Nephron progenitor cell (in vitro differentiated cells): Measurements from ENCODE around the gene TRIM3.

Experiments used
- DNase-seq: peaks from one replicate; pipeline ENCODE4 v3.0.0; 2021
- H3K27ac Mint-ChIP-seq: 2 replicates; pipeline ENCODE4 v1.8.0; 2021; ENCODE audit warnings: mild to moderate bottlenecking, moderate library complexity, mixed read lengths
- H3K27me3 Mint-ChIP-seq: 2 replicates; pipeline ENCODE4 v1.8.0; 2021; ENCODE audit warnings: mild to moderate bottlenecking, low read depth, mixed read lengths; ENCODE audit not compliant: poor library complexity
- H3K36me3 Mint-ChIP-seq: 2 replicates; pipeline ENCODE4 v1.8.0; 2021; ENCODE audit warnings: low read depth, mixed read lengths
- H3K4me1 Mint-ChIP-seq: 2 replicates; pipeline ENCODE4 v1.8.0; 2021; ENCODE audit warnings: mixed read lengths
- H3K4me3 Mint-ChIP-seq: 2 replicates; pipeline ENCODE4 v1.8.0; 2021; ENCODE audit warnings: mild to moderate bottlenecking, moderate library complexity, mixed read lengths
- H3K9me3 Mint-ChIP-seq: 2 replicates; pipeline ENCODE4 v1.8.0; 2021; ENCODE audit warnings: mild to moderate bottlenecking, moderate library complexity, mixed read lengths
- TF ChIP-seq, protein P1 (sequence below): fragments of 200-600 bp; sonication (generic); IDR thresholded peaks from 2 replicates; pipeline ENCODE4 v1.5.0; 2021; ENCODE audit warnings: antibody characterized with exemption

The TRIM3 gene

GRCh38 chr11:6405846-6406245 lies 67.9 kb downstream of the TRIM3 start:
- DNase-seq = no peak
- TF ChIP-seq, protein P1, sequence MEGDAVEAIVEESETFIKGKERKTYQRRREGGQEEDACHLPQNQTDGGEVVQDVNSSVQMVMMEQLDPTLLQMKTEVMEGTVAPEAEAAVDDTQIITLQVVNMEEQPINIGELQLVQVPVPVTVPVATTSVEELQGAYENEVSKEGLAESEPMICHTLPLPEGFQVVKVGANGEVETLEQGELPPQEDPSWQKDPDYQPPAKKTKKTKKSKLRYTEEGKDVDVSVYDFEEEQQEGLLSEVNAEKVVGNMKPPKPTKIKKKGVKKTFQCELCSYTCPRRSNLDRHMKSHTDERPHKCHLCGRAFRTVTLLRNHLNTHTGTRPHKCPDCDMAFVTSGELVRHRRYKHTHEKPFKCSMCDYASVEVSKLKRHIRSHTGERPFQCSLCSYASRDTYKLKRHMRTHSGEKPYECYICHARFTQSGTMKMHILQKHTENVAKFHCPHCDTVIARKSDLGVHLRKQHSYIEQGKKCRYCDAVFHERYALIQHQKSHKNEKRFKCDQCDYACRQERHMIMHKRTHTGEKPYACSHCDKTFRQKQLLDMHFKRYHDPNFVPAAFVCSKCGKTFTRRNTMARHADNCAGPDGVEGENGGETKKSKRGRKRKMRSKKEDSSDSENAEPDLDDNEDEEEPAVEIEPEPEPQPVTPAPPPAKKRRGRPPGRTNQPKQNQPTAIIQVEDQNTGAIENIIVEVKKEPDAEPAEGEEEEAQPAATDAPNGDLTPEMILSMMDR = no peak
- peaks cover 35% of the 10 kb centered on the region for H3K36me3 Mint-ChIP-seq
- peaks cover 34% of the 10 kb centered on the region for H3K4me1 Mint-ChIP-seq
- H3K27ac Mint-ChIP-seq = no peak overlapping the region
- no peak overlapping the region for H3K4me3 Mint-ChIP-seq
- peaks cover 3% of the 10 kb centered on the region for H3K27me3 Mint-ChIP-seq
- no peaks in the 10 kb centered on the region for H3K9me3 Mint-ChIP-seq

DNA sequence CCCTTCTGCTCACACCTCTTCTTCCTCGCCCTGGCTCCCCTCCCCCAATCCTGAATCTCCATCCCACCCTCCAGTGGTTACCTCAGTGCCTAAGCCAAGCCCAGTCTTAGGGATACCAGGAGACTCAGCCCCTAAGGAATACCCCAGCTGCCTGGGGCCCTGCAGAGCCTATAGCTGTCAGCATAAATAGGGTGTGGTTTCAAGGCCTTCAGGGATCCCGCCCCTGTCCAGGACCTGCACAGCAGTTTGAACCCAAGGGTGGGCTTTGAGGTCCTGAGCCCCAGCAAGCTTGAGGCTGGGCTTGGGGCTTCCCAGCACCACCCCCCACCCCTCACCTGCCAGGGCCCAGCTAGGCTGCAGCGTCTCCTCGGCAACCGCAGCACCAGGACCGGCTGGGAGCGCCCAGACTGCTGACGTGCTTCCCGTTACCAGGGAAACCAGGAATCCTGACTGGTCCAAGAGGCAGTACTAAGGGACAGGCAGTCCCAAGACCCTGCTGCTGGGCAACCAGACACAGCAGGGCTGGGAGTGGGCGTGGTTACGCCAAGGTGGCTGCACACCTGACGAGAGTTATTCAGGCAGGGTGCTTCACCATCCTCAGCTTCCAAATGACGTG lies 68.6 kb downstream of the TRIM3 start:
- no peak overlapping the region for H3K4me3 Mint-ChIP-seq
- H3K4me1 Mint-ChIP-seq = peaks cover 34% of the 10 kb centered on the region
- peaks cover 39% of the 10 kb centered on the region for H3K36me3 Mint-ChIP-seq
- H3K9me3 Mint-ChIP-seq = no peaks in the 10 kb centered on the region
- DNase-seq = peak; percentile 53
- no peak overlapping the region for H3K27ac Mint-ChIP-seq
- H3K27me3 Mint-ChIP-seq = peaks cover 3% of the 10 kb centered on the region
- TF ChIP-seq, protein P1 = no peak

- peaks cover 3% of the 10 kb centered on the region for H3K27me3 Mint-ChIP-seq
- H3K9me3 Mint-ChIP-seq = no peaks in the 10 kb centered on the region
- DNase-seq = no peak
- TF ChIP-seq, protein P1 = no peak
- peaks cover 34% of the 10 kb centered on the region for H3K4me1 Mint-ChIP-seq
- no peak overlapping the region for H3K4me3 Mint-ChIP-seq
- H3K27ac Mint-ChIP-seq = no peak overlapping the region
- H3K36me3 Mint-ChIP-seq = peaks cover 39% of the 10 kb centered on the region
These were observed 69.2 kb downstream of the TRIM3 start for GRCh38 chr11:6404342-6405051.

DNA sequence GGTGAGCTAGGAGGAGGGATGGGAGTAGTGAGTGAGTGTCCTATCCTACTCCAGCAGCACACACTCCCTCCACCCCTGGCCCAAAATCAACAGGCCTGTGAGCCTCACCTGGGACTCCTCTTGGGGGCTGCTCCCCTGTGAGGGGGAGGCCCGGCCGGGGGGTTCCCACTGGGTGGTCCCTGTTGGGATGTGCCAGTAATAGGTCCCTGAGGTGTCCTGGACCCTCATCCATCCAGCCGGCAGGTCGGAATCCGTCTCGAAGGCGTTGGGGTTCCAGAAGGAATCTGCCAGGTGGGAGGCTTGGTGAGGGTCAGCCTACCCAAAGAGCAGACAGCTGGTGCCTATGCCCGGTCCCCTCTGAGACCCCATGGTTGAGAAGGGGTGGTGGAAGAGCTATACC lies 70.2 kb downstream of the TRIM3 start:
- H3K27me3 Mint-ChIP-seq = no peaks in the 10 kb centered on the region
- TF ChIP-seq, protein P1 = no peak
- no peak overlapping the region for H3K4me3 Mint-ChIP-seq
- no peak overlapping the region for H3K27ac Mint-ChIP-seq
- H3K9me3 Mint-ChIP-seq = no peaks in the 10 kb centered on the region
- peaks cover 42% of the 10 kb centered on the region for H3K36me3 Mint-ChIP-seq
- no peak for DNase-seq
- peaks cover 34% of the 10 kb centered on the region for H3K4me1 Mint-ChIP-seq

DNA sequence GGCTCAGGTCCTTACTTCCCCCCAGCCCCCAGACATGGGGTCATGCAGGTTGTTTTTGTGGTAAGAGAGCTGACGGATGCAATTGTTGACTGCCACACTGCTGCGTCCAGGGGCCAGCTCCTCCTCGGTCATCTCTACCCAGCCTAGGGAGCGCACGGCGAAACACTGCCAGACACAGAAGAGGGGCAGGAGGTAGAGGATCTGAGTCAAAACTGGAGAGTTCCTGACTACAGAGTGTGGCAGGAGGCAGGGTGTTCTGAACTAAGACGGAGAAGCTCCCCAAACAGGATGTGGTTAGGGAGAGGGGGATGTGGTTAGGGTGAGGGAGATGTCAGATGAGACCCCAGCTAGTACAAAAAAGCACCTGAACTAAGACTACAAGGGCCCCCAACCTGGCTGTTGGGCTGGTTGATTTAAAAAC lies 71.2 kb downstream of the TRIM3 start:
- H3K9me3 Mint-ChIP-seq = no peaks in the 10 kb centered on the region
- no peaks in the 10 kb centered on the region for H3K27me3 Mint-ChIP-seq
- H3K27ac Mint-ChIP-seq = no peak overlapping the region
- peaks cover 39% of the 10 kb centered on the region for H3K36me3 Mint-ChIP-seq
- TF ChIP-seq, protein P1 = no peak
- H3K4me1 Mint-ChIP-seq = peaks cover 34% of the 10 kb centered on the region
- no peak for DNase-seq
- H3K4me3 Mint-ChIP-seq = no peak overlapping the region

DNA sequence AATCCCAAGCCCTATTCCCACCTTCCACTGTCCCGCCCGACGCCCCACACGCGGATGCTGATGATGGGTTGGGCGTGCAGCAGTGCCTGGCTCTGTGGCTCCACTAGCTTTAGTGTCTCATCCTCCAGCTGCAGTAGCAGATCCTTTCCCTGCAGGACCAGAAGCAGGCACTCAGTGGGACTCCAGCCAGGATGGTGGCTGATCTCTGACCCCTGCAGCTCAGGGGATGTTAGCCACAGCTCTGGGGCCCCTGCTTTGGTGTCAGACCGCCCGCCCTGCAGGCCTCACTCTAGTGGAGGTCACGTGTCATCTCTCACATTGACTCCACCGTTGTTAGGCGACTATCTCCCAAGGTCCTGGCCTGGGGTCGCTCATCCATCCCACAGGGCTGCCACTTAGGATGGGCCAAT lies 71.7 kb downstream of the TRIM3 start:
- TF ChIP-seq, protein P1 = no peak
- Mint-ChIP-seq H3K9me3 (no peaks in the 10 kb centered on the region), H3K4me1 (peaks cover 30% of the 10 kb centered on the region), H3K27me3 (no peaks in the 10 kb centered on the region), H3K36me3 (peaks cover 39% of the 10 kb centered on the region), H3K4me3 (no peak overlapping the region), H3K27ac (no peak overlapping the region)
- no peak for DNase-seq
